Measurements from ENCODE around the gene CADM1. TPM values are rescaled to one million over a fixed set of nuclear protein-coding genes. Genes with fewer than 3 reads are reported as not detected.

The CADM1 gene
- total and polyA plus RNA-seq, 8 donors: 6.3 to 38.8 (median 24.5) TPM

DNA sequence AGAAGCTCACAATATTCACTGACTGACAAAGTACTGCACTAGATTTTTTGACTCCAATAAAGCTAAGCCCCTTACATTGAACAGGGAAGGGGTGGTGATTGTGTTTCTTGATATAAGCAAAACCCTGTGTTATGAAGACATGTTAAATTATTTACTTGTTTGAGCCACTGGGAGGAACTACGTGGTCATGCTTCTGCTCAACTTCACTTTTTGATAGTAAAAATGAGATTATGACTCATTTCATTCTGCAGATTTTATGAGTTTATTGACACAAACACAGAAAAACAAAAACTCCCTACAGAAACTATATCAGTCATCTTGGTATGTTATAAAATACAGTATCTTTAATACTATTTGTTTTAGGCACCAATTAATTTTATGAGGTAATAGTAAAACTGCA is 124.7 kb downstream of the CADM1 start:
- H3K36me3 ChIP-seq: no peaks in the 10 kb centered on the region
- no peaks in the 10 kb centered on the region for H3K9me3 ChIP-seq
- TF ChIP-seq, protein P1, sequence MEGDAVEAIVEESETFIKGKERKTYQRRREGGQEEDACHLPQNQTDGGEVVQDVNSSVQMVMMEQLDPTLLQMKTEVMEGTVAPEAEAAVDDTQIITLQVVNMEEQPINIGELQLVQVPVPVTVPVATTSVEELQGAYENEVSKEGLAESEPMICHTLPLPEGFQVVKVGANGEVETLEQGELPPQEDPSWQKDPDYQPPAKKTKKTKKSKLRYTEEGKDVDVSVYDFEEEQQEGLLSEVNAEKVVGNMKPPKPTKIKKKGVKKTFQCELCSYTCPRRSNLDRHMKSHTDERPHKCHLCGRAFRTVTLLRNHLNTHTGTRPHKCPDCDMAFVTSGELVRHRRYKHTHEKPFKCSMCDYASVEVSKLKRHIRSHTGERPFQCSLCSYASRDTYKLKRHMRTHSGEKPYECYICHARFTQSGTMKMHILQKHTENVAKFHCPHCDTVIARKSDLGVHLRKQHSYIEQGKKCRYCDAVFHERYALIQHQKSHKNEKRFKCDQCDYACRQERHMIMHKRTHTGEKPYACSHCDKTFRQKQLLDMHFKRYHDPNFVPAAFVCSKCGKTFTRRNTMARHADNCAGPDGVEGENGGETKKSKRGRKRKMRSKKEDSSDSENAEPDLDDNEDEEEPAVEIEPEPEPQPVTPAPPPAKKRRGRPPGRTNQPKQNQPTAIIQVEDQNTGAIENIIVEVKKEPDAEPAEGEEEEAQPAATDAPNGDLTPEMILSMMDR (IDR thresholded peaks at IDR 0.05): no peak
- intact Hi-C loops (cut with DNase I): no loop called here
- 33 to 49% methylated on average over 1 of the region's 1 CpG for WGBS, 2 donors
- H3K4me3 ChIP-seq: no peak overlapping the region
- no peak for ATAC-seq
- H3K27me3 ChIP-seq: no peaks in the 10 kb centered on the region
- no peak overlapping the region for H3K27ac ChIP-seq
- no peak for FAIRE-seq
- no peaks in the 10 kb centered on the region for H3K4me1 ChIP-seq
- no peak for DNase-seq

DNA sequence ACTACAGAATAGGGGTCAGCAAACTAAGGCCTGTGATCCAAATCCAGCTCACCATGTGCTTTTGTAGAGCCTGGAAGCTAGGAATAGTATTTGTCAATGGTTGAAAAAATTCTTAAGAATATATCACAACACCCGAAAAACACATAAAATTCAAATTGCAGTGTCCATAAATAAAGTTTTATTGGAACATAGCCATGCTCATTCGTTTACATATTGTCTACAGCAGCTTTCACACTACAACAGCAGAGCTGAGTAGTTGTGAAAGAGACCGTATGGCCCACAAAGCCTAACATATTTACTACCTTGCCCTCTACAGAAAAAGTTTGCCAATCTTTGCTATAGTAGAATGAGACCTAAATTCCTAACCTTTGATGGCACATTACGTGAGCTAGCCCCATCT is 125.7 kb downstream of the CADM1 start:
- 81 to 87% methylated on average over 4 of the region's 4 CpGs for WGBS, 2 donors
- Histone ChIP-seq H3K4me1 (no peaks in the 10 kb centered on the region), H3K36me3 (no peaks in the 10 kb centered on the region), H3K4me3 (no peak overlapping the region), H3K27ac (no peak overlapping the region), H3K9me3 (no peaks in the 10 kb centered on the region), H3K27me3 (no peaks in the 10 kb centered on the region)
- no peak for DNase-seq
- FAIRE-seq: no peak
- TF ChIP-seq, protein P1 (IDR thresholded peaks at IDR 0.05): no peak
- ATAC-seq: no peak
- intact Hi-C loops (cut with DNase I): no loop called here

DNA sequence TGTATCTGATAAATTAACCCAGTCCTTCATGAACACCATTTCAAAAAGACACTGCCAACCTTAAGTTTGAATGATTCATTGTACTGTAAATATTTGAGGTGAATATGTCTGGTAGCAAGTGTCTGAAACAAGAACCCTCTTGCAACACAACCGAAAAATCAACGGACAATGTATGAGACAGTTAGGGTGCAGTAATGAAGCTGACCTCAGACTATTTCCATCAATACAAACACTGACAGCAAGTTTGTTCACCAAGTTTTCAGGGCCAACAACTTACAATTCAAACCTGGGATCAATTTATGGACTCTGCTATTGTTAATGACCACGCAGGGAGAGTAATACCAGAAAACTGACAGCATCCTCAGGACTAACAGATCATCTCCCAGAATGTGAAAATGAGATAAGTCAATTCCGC is 126.3 kb downstream of the CADM1 start:
- Histone ChIP-seq H3K27ac (no peak overlapping the region), H3K27me3 (no peaks in the 10 kb centered on the region), H3K9me3 (no peaks in the 10 kb centered on the region), H3K36me3 (no peaks in the 10 kb centered on the region), H3K4me1 (no peaks in the 10 kb centered on the region), H3K4me3 (no peak overlapping the region)
- no peak for DNase-seq
- TF ChIP-seq, protein P1 (IDR thresholded peaks at IDR 0.05): no peak
- FAIRE-seq: no peak
- no peak for ATAC-seq
- WGBS, 2 donors: 72 to 74% methylated on average over 4 of the region's 4 CpGs
- intact Hi-C loops (cut with DNase I): no loop called here

DNA sequence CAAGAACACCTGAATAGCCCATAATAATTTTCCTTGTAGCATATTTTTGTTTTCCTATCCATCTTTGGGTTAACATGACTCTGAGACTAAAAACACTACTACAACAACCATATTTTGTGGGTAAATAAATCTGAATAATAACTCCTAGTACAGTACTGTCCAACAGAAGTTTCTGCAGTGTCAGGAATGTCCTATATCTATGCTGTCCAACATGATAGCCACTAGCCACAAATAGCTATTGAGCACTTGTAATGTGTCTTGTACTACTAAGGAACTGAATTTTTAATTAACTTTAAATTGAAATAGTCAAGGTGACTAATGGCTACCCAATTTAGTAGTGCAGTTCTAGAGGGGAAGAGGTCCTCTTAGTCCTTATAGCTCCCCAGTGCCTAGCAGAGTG is 135.6 kb downstream of the CADM1 start:
- no peak for ATAC-seq
- Histone ChIP-seq H3K27ac (no peak overlapping the region), H3K4me1 (no peaks in the 10 kb centered on the region), H3K36me3 (no peaks in the 10 kb centered on the region), H3K4me3 (no peak overlapping the region), H3K9me3 (no peaks in the 10 kb centered on the region), H3K27me3 (no peaks in the 10 kb centered on the region)
- intact Hi-C loops (cut with DNase I): no loop called here
- no peak for DNase-seq
- TF ChIP-seq, protein P1 (IDR thresholded peaks at IDR 0.05): no peak
- FAIRE-seq: no peak

DNA sequence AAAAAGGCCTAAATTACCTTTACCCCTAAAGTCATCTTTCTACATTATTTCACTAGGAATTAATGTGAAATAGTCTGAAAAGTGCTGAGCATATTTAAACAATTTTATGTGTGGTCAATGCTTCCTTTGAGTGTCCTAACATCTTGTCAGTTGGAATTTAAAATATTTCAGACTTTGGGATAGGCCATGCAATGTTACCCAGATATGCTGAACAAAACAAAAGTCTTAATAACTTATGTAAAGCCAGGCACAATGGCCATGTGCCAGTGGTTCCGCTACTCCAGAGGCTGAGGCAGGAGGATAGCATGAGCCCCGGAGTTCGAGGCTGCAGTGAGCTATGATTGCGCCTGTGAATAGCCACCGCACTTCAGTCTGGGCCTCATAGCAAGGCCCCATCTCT is 137.4 kb downstream of the CADM1 start:
- no peaks in the 10 kb centered on the region for H3K36me3 ChIP-seq
- H3K9me3 ChIP-seq: no peaks in the 10 kb centered on the region
- ATAC-seq (no peak), DNase-seq (no peak), FAIRE-seq (no peak)
- no peaks in the 10 kb centered on the region for H3K4me1 ChIP-seq
- TF ChIP-seq, protein P1 (IDR thresholded peaks at IDR 0.05): no peak
- no peak overlapping the region for H3K4me3 ChIP-seq
- intact Hi-C loops (cut with DNase I): no loop called here
- WGBS, 2 donors: 86 to 87% methylated on average over 5 of the region's 5 CpGs
- H3K27me3 ChIP-seq: no peaks in the 10 kb centered on the region
- H3K27ac ChIP-seq: no peak overlapping the region
